ENCODE measurements around the gene SSX1.
"Not testable (repeated sequence)": the region's sequence is repeated elsewhere in the genome, so short reads cannot be mapped to it uniquely, and the experiment has no call there.

The SSX1 gene, protein sequence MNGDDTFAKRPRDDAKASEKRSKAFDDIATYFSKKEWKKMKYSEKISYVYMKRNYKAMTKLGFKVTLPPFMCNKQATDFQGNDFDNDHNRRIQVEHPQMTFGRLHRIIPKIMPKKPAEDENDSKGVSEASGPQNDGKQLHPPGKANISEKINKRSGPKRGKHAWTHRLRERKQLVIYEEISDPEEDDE

DNA sequence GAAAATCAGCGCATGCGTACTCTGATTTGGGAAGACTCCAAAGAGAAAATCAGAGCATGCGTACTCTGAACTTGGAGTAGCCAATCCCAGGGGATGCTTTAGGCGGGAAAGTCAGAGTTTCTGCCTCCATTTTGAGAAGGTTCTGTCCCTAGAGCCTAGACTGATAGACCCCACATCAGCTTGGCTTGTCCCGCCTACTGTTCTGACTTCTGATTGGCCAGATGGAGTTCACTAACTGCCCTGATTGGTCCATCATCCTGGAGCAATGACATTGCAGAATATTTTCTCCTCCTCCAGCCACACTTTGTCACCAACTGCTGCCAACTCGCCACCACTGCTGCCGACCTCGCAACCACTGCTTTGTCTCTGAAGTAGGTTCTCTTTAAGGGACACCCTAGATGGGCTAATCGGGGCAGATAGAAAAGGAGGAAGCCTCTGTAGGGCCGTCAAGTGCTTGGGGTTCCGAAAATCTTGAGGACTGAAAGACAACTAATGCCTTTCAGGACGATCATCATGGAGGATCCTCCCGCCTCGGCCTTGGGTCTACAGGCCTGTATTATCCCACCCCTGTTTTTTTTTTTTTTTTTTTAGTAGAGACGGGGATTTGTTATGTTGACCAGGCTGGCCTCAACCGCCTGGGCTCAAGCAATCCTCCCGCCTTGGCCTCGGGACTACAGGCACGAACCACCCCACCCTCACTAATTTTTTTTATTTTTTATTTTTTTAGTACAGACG, at the start of gene SSX1:
Gene SSX1, plus strand, starts transcription at position 331 of the 735 bp plus-strand sequence. CDS start 1,850 bp downstream, outside the sequence.
- FAIRE-seq, result not testable (repeated sequence)

DNA sequence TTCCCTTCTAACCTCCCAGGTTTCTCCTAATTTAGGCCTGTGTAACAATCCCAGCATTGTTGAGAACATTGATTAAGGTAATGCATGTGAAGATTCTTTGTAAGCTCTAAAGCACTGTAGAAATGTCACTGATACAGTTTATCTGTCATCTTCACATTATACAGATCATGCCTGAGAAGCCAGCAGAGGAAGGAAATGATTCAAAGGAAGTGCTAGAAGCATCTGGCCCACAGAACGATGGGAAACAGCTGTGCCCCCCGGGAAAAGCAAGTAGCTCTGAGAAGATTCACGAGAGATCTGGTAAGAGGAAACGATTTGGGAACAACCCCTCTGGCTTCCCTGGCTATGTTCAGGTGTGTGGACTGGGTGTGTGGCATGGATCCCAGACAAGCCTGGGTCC, 40.9 kb upstream of the SSX1 start:
- not testable (repeated sequence) for FAIRE-seq

DNA sequence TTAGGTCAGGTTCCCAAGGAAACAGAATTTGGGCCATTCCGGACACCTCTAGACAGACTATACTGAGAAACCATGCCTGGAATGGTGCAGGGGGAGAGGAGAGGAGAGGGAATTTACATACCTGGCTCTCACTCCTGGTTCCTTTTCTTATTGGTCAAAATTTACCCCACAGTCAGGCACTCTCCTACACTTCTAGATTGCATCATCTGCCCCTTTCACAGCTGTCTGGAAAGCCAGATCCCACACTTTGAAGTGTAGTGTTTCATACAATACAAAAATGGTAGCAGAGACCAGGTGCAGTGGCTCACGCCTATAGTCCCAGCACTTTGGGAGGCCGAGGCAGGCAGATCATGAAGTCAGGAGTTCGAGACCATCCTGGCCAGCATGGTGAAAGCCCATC, 31.0 kb upstream of the SSX1 start:
- not testable (repeated sequence) for FAIRE-seq

DNA sequence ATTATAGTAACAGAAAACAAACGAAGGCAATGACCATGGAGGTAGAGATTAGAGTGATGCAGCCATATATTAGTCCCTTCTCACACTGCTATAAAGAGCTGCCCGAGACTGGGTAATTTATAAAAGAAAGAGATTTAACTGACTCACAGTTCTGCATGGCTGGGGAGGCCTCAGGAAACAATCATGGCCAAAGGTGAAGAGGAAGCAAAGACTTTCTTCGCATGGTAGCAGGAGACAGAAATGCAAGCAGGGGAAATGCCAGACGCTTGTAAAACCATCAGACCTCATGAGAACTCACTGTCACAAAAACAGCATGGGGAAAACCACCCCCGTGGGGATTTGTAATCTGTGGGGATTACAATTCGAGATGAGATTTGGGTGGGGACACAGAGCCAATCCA, 2.2 kb upstream of the SSX1 start:
- FAIRE-seq, result not testable (repeated sequence)

DNA sequence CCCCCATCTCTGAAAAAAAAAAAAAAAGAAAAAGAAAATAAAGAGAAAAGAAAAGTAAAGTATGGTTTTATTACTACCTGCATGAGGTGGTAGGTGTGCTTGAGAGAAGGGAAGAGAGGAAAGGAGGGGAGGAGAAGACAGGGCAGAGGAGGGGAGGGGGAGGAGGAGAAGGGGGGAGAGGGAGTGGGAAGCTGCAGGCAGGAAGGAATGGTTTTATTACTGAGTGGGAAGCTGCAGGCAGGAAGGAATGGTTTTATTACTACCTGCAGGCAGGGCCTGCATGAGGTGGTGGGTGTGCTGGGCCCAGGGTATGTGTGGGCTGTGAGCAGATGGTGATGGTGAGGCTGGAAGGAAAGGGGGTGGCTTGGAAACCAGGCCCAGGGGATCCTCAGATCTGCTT, 19.2 kb downstream of the SSX1 start:
- FAIRE-seq, result not testable (repeated sequence)

DNA sequence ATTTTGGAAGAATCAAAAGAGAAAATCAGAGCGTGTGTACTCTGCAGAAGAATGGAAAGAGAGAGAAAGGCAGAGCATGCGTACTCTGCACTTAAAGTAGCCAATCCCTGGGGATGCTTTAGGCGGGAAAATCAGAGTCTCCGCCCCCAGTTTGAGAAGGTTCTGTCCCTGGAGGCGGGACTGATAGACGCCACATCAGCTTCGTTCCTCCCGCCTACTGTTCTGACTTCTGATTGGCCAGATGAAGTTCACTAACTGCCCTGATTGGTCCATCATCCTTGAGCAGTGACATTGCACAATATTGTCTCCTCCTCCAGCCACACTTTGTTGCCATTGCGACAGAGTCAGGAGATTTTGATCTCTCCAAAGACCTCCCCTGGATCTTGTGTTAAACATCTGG, 23.8 kb downstream of the SSX1 start:
- no peak for FAIRE-seq

DNA sequence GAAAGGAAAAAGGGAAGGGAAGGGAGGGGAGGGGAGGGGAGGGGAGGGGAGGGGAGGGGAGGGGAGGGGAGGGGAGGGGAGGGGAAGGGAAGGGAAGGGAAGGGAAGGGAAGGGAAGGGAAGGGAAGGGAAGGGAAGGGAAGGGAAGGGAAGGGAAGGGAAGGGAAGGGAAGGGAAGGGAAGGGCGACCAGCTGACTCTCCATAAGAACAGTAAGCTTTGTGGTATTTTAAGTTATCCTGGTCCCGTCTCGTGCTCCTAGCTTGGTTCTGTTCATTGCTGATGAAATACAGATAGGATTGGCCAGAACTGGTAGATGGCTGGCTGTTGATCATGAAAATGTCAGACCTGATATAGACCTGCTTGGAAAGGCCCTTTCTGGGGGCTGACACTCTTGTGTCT, 25.5 kb downstream of the SSX1 start:
- not testable (repeated sequence) for FAIRE-seq

DNA sequence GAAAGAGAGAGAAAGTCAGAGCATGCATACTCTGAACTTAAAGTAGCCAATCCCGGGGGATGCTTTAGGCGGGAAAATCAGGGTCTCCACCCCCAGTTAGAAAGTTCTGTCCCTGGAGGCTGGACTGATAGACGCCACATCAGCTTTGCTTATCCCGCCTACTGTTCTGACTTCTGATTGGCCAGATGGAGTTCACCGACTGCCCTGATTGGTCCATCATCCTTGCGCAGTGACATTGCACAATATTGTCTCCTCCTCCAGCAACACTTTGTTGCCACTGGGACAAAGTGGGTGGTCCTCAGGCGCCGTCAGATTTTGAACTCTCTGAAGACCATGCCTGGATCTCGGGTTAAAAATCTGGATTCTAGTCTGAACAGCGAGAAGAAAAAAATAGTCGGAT, 51.0 kb downstream of the SSX1 start:
- FAIRE-seq, result no peak

DNA sequence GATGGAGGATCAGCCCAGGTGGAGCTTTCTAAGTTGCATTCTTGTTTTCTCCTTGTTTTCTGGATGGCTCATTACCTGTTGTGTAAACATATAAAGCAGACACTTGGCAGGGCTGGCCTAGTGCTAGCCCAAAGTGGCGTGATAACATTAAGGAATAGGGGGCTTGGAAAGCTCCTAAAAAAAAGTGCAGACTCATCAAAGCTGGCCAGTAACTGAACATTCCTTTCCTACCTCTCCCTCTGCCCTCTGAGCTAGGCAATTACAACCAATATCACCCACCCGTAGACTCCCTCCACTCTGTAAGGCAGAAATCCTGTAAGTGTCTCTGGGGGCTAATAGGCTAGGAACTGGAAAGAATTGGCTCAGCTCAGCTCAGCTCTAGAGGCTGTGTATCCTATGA, 58.8 kb downstream of the SSX1 start:
- FAIRE-seq, result not testable (repeated sequence)
